Sigmoid colon (tissue), 7 donors: ENCODE results near the gene SPON1. TPM values are rescaled to one million over a fixed set of nuclear protein-coding genes. Genes with fewer than 3 reads are reported as not detected.

Experiments
- DNase-seq: peaks from one replicate; pipeline ENCODE4 v3.0.0-alpha.2; 2019
- H3K27ac ChIP-seq, 4 donors: fragments of 200-600 bp; sonication (generic); one replicate each; pipeline ENCODE4 v1.5.1; 2016 to 2019; ENCODE audit warnings: mild to moderate bottlenecking in 1 of 4
- H3K27me3 ChIP-seq, 3 donors: fragments of 200-600 bp; sonication (generic); one replicate each; pipeline ENCODE4 v1.5.1; 2019; ENCODE audit warnings: mild to moderate bottlenecking in 1 of 3
- H3K36me3 ChIP-seq, 4 donors: fragments of 200-600 bp; sonication (generic); one replicate each; pipeline ENCODE4 v1.5.1; 2016 to 2019
- H3K4me1 ChIP-seq, 4 donors: fragments of 200-600 bp; sonication (generic); one replicate each; pipeline ENCODE4 v1.5.1; 2017 to 2019
- H3K4me3 ChIP-seq, 4 donors: fragments of 200-600 bp; sonication (generic); one replicate each; pipeline ENCODE4 v1.5.1; 2017 to 2019; ENCODE audit warnings: mild to moderate bottlenecking in 2 of 4, moderate library complexity in 1 of 4
- H3K9me3 ChIP-seq, 4 donors: fragments of 200-600 bp in 3 of 4; sonication (generic) in 3 of 4; one replicate each; pipeline versions ENCODE4 v1.5.1 to v1.6.1; 2013 to 2019
- CTCF ChIP-seq, 4 experiments: fragments of 450-650 bp in 3 of 4; fragments of 200-600 bp in 1 of 4; IDR thresholded peaks; one replicate each; pipeline ENCODE4 v1.5.1; 2016 to 2019; ENCODE audit warnings: antibody characterized with exemption in 4 of 4, mild to moderate bottlenecking in 3 of 4, moderate library complexity in 2 of 4
- EP300 ChIP-seq, 4 donors: sonication (generic); formaldehyde crosslinking; IDR thresholded peaks; one replicate each; pipeline ENCODE4 v1.6.1; 2017; ENCODE audit warnings: antibody characterized with exemption in 4 of 4
- POLR2A ChIP-seq, 2 donors: fragments of 450-650 bp; IDR thresholded peaks; one replicate each; pipeline ENCODE4 v1.6.1; 2016; ENCODE audit warnings: antibody characterized with exemption in 2 of 2, mild to moderate bottlenecking in 2 of 2, moderate library complexity in 2 of 2
- POLR2AphosphoS5 ChIP-seq, 4 donors: sonication (generic); formaldehyde crosslinking; IDR thresholded peaks; one replicate each; pipeline ENCODE4 v1.6.1; 2017; ENCODE audit warnings: antibody characterized with exemption in 4 of 4
- WGBS, 2 donors: extraction: QIAGEN DNeasy Blood & Tissue Kit; methylation state at CpG; one replicate each; pipeline ENCODE4 v1.1.7; 2013; 5-methylcytosine and 5-hydroxymethylcytosine counted together
- intact Hi-C: fragments of 100-400 bp; cut with DNase I; formaldehyde crosslinking; loops from one replicate; pipeline ENCODE4 v1.15.1; 2023
- polyA plus RNA-seq, 3 donors: library from polyadenylated mRNA; stranded (reverse); fragments of 200-250 nt; gene quantifications; one replicate each; pipeline ENCODE4 v1.2.3, GENCODE V29; 2013
- total RNA-seq, 4 donors: library from RNA; depleted of rRNA; stranded (reverse); fragments of >200 nt; gene quantifications; one replicate each; pipeline ENCODE4 v1.1.0, GENCODE V29; 2016
- donor health status: healthy with polysubstance abuse.
- donor health status: Bipolar disorder and iron deficiency.
- donor health status: healthy.

Gene SPON1
- total and polyA plus RNA-seq, 7 donors: 6.6 to 36.8 (median 12.6) TPM

- intact Hi-C loops: no loop called here
Measured at GRCh38 chr11:13952221-13952620, 10.3 kb upstream of the SPON1 start.

GRCh38 chr11:13952668-13953067, 9.9 kb upstream of the SPON1 start:
- DNase-seq: no peak
- WGBS, 2 donors: 61 to 80% methylated on average over 4 of the region's 4 CpGs
- TF ChIP-seq POLR2AphosphoS5 (IDR thresholded peaks at IDR 0.05) (no peak), EP300 (IDR thresholded peaks at IDR 0.05) (no peak), CTCF (IDR thresholded peaks at IDR 0.05) (no peak), POLR2A (IDR thresholded peaks at IDR 0.05) (no peak)
- intact Hi-C loops: no loop called here
- Histone ChIP-seq H3K9me3 (no peaks in the 10 kb centered on the region), H3K27ac (no peak overlapping the region), H3K36me3 (no peaks in the 10 kb centered on the region), H3K27me3 (peaks cover 0 to 10% (median 7%) of the 10 kb centered on the region in 3 donors), H3K4me1 (peaks cover 0 to 3% (median 0%) of the 10 kb centered on the region in 4 donors), H3K4me3 (no peak overlapping the region)

More at GRCh38 chr11:13952221-13952620, 10.3 kb upstream of the SPON1 start:
- Histone ChIP-seq H3K4me3 (no peak overlapping the region), H3K27me3 (peaks cover 0 to 10% (median 7%) of the 10 kb centered on the region in 3 donors), H3K27ac (no peak overlapping the region), H3K4me1 (peaks cover 0 to 3% (median 0%) of the 10 kb centered on the region in 4 donors), H3K36me3 (no peaks in the 10 kb centered on the region), H3K9me3 (no peaks in the 10 kb centered on the region)
- DNase-seq: no peak
- TF ChIP-seq CTCF (IDR thresholded peaks at IDR 0.05) (no peak), POLR2A (IDR thresholded peaks at IDR 0.05) (no peak), POLR2AphosphoS5 (IDR thresholded peaks at IDR 0.05) (no peak)
- WGBS, 2 donors: 68 to 81% methylated on average over 1 of the region's 1 CpG

GRCh38 chr11:13954591-13954990, 7.9 kb upstream of the SPON1 start:
- no peak overlapping the region for H3K27ac ChIP-seq
- DNase-seq: no peak
- TF ChIP-seq EP300 (IDR thresholded peaks at IDR 0.05) (no peak), CTCF (IDR thresholded peaks at IDR 0.05) (no peak), POLR2A (IDR thresholded peaks at IDR 0.05) (no peak), POLR2AphosphoS5 (IDR thresholded peaks at IDR 0.05) (no peak)
- H3K4me3 ChIP-seq: no peak overlapping the region
- H3K36me3 ChIP-seq: no peaks in the 10 kb centered on the region
- peaks cover 0 to 10% (median 7%) of the 10 kb centered on the region in 3 donors for H3K27me3 ChIP-seq
- H3K9me3 ChIP-seq: no peaks in the 10 kb centered on the region
- intact Hi-C loops: no loop called here
- peaks cover 0 to 3% (median 0%) of the 10 kb centered on the region in 4 donors for H3K4me1 ChIP-seq
- 67 to 84% methylated on average over 3 of the region's 3 CpGs for WGBS, 2 donors

GRCh38 chr11:13955971-13956421, 6.5 kb upstream of the SPON1 start:
- Histone ChIP-seq H3K36me3 (no peaks in the 10 kb centered on the region), H3K27ac (no peak overlapping the region), H3K9me3 (no peaks in the 10 kb centered on the region), H3K4me1 (peaks cover 0 to 3% (median 0%) of the 10 kb centered on the region in 4 donors), H3K4me3 (no peak overlapping the region), H3K27me3 (peaks cover 0 to 17% (median 7%) of the 10 kb centered on the region in 3 donors)
- intact Hi-C loops: loop anchor here (1.0 kb wide), 2 partner anchors 192 to 293 kb away; no protein-coding TSS in a partner anchor
- WGBS, 2 donors: 40 to 44% methylated on average over 5 of the region's 5 CpGs
- DNase-seq: peak; percentile 83
- TF ChIP-seq CTCF (IDR thresholded peaks at IDR 0.05) (peak; percentile 79 to 93 (median 89)), POLR2A (IDR thresholded peaks at IDR 0.05) (no peak)

- H3K36me3 ChIP-seq: no peaks in the 10 kb centered on the region
- no peak for DNase-seq
- intact Hi-C loops: loop anchor here (1.0 kb wide), 2 partner anchors 191 to 292 kb away; no protein-coding TSS in a partner anchor
- H3K9me3 ChIP-seq: no peaks in the 10 kb centered on the region
- WGBS, 2 donors: 87 to 95% methylated on average over 1 of the region's 1 CpG
- no peak overlapping the region for H3K4me3 ChIP-seq
- no peak overlapping the region for H3K27ac ChIP-seq
- TF ChIP-seq EP300 (IDR thresholded peaks at IDR 0.05): no peak
- TF ChIP-seq POLR2AphosphoS5 (IDR thresholded peaks at IDR 0.05): no peak
- TF ChIP-seq POLR2A (IDR thresholded peaks at IDR 0.05): no peak
- no peak for TF ChIP-seq CTCF (IDR thresholded peaks at IDR 0.05)
- peaks cover 0 to 3% (median under 1%) of the 10 kb centered on the region in 4 donors for H3K4me1 ChIP-seq
- peaks cover 0 to 24% (median 7%) of the 10 kb centered on the region in 3 donors for H3K27me3 ChIP-seq
Measured at GRCh38 chr11:13956988-13957387, 5.5 kb upstream of the SPON1 start.
